HCT116 (cell line): ENCODE results near the gene OR10A4. TPM values are rescaled to one million over a fixed set of nuclear protein-coding genes. Genes with fewer than 3 reads are reported as not detected.

Experiments used
- ATAC-seq: fragments of 200-7000 bp; cut with Tn5 transposase; 2 replicates; pipeline ENCODE4 v1.9.1; 2020; ENCODE audit warnings: mild to moderate bottlenecking, moderate library complexity
- BruUV-seq: library from RNA; stranded (reverse); fragments of 400-500 nt; replicated peaks from 2 replicates; lab custom pipeline; 2021; lab: Mats Ljungman, UMichigan
- CTCF ChIA-PET: fragments of 300-600 bp; sonication (Branson Sonifier 250); formaldehyde crosslinking; loops from one replicate; lab custom pipeline; 2021; ENCODE audit warnings: antibody characterized with exemption; lab: Charles Lee
- POLR2A ChIA-PET: fragments of 300-600, 350-600 bp; sonication (Branson Sonifier 250); formaldehyde crosslinking; loops from one replicate; lab custom pipeline; 2021; ENCODE audit warnings: antibody characterized with exemption; lab: Charles Lee
- RAD21 ChIA-PET, 2 experiments: fragments of 300-600 bp; sonication (Branson Sonifier 250); formaldehyde crosslinking; loops; one replicate each; lab custom pipeline; 2023; ENCODE audit warnings: low total read pairs in 2 of 2; ENCODE audit not compliant: uncharacterized antibody in 2 of 2, unreplicated experiment in 2 of 2, low non-redundant PET in 1 of 2; lab: Charles Lee
- DNase-seq: peaks from one replicate; pipeline ENCODE4 v3.0.0-alpha.2; 2010; ENCODE audit warnings: low read depth, low spot score
- H2AFZ ChIP-seq: fragments of 200-600 bp; shearing (Covaris generic), sonication (generic); 2 replicates; pipeline ENCODE4 v1.6.1; 2017; ENCODE audit warnings: low read depth, mixed run types, mixed read lengths, antibody characterized with exemption, low read length; ENCODE audit not compliant: poor library complexity, severe bottlenecking
- H3K27ac ChIP-seq: 2 replicates; pipeline ENCODE4 v1.5.1; 2012; ENCODE audit warnings: low read depth, low read length
- H3K27me3 ChIP-seq: fragments of 200-600 bp; sonication (generic); 2 replicates; pipeline ENCODE4 v1.6.1; 2016; ENCODE audit warnings: mixed run types, low read length, mixed read lengths; ENCODE audit not compliant: insufficient read depth
- H3K36me3 ChIP-seq, 2 experiments: fragments of 200-500 bp in 1 of 2; fragments of 200-600 bp in 1 of 2; sonication (Bioruptor generic) in 1 of 2; sonication (generic) in 1 of 2; 2 replicates each; pipeline versions ENCODE4 v1.5.1 to v1.6.1; 2014 to 2016; ENCODE audit warnings: low read length in 2 of 2, inconsistent platforms in 1 of 2, mixed read lengths in 1 of 2, mixed run types in 1 of 2; ENCODE audit not compliant: insufficient read depth in 2 of 2, control insufficient read depth in 1 of 2
- H3K4me1 ChIP-seq, 2 experiments: fragments of 200-600 bp in 1 of 2; sonication (generic) in 1 of 2; 2 replicates each; pipeline versions ENCODE4 v1.5.1 to v1.6.1; 2012 to 2017; ENCODE audit warnings: low read length in 2 of 2, inconsistent platforms in 1 of 2, mild to moderate bottlenecking in 1 of 2, mixed read lengths in 1 of 2, mixed run types in 1 of 2, moderate library complexity in 1 of 2; ENCODE audit not compliant: insufficient read depth in 2 of 2, control insufficient read depth in 1 of 2
- H3K4me2 ChIP-seq: fragments of 200-600 bp; sonication (generic); 2 replicates; pipeline ENCODE4 v1.6.1; 2017; ENCODE audit warnings: mixed run types, low read length, mixed read lengths
- H3K4me3 ChIP-seq, 2 experiments: fragments of 200-600 bp in 1 of 2; sonication (generic) in 1 of 2; replicated peaks in 1 of 2; 2 replicates each; pipeline ENCODE4 v1.5.1; 2011 to 2016; ENCODE audit warnings: low read length in 2 of 2, control low read depth in 1 of 2, low read depth in 1 of 2, mild to moderate bottlenecking in 1 of 2, mixed read lengths in 1 of 2, mixed run types in 1 of 2
- H3K79me2 ChIP-seq: fragments of 200-600 bp; sonication (generic); 2 replicates; pipeline ENCODE4 v1.6.1; 2017; ENCODE audit warnings: mild to moderate bottlenecking, mixed run types, low read length, moderate library complexity, mixed read lengths; ENCODE audit not compliant: insufficient read depth
- H3K9ac ChIP-seq: fragments of 200-600 bp; sonication (generic); 2 replicates; pipeline ENCODE4 v1.6.1; 2016; ENCODE audit warnings: low read length, mixed read lengths
- H3K9me2 ChIP-seq: fragments of 200-600 bp; sonication (generic), shearing (Covaris generic); 2 replicates; pipeline ENCODE4 v1.6.1; 2017; ENCODE audit warnings: mixed run types, mild to moderate bottlenecking, moderate library complexity; ENCODE audit not compliant: insufficient read depth
- H3K9me3 ChIP-seq, 2 experiments: fragments of 200-500 bp in 1 of 2; fragments of 200-600 bp in 1 of 2; sonication (Bioruptor generic) in 1 of 2; sonication (generic) in 1 of 2; 2 replicates each; pipeline ENCODE4 v1.6.1; 2014 to 2017; ENCODE audit warnings: low read length in 2 of 2, mixed read lengths in 2 of 2, inconsistent platforms in 1 of 2, low read depth in 1 of 2, mild to moderate bottlenecking in 1 of 2, mixed run types in 1 of 2, moderate library complexity in 1 of 2; ENCODE audit not compliant: control insufficient read depth in 1 of 2, insufficient read depth in 1 of 2
- H4K20me1 ChIP-seq: fragments of 200-600 bp; sonication (generic), shearing (Covaris generic); 2 replicates; pipeline ENCODE4 v1.6.1; 2017; ENCODE audit warnings: mixed run types, mild to moderate bottlenecking, moderate library complexity; ENCODE audit not compliant: insufficient read depth
- ATF3 ChIP-seq: IDR thresholded peaks from 2 replicates; pipeline ENCODE4 v1.6.1; 2012
- CBX3 ChIP-seq: IDR thresholded peaks from 2 replicates; pipeline ENCODE4 v1.6.1; 2012; ENCODE audit warnings: low read depth
- CEBPB ChIP-seq: IDR thresholded peaks from 2 replicates; pipeline ENCODE4 v1.6.1; 2012; ENCODE audit warnings: low read depth
- CTCF ChIP-seq, 3 experiments: fragments of 200-600 bp in 1 of 3; sonication (generic) in 1 of 3; IDR thresholded peaks in 2 of 3; conservative IDR thresholded peaks in 1 of 3; 2 replicates each; pipeline ENCODE4 v1.5.1; 2012 to 2017; ENCODE audit warnings: low read depth in 2 of 3, low read length in 2 of 3, antibody characterized with exemption in 1 of 3, borderline replicate concordance in 1 of 3, control low read depth in 1 of 3, mild to moderate bottlenecking in 1 of 3, mixed read lengths in 1 of 3, mixed run types in 1 of 3, moderate library complexity in 1 of 3; ENCODE audit not compliant: insufficient read depth in 1 of 3
- ELF1 ChIP-seq: IDR thresholded peaks from 2 replicates; pipeline ENCODE4 v1.6.1; 2012; ENCODE audit warnings: low read depth, borderline replicate concordance
- EZH2 ChIP-seq: fragments of 200-600 bp; sonication (generic); IDR thresholded peaks from 2 replicates; pipeline ENCODE4 v1.6.1; 2017; ENCODE audit warnings: antibody characterized with exemption, mixed run types
- EZH2phosphoT487 ChIP-seq: fragments of 200-600 bp; IDR thresholded peaks from 2 replicates; pipeline ENCODE4 v1.6.1; 2018; ENCODE audit warnings: antibody characterized with exemption, borderline replicate concordance
- FOSL1 ChIP-seq: IDR thresholded peaks from 2 replicates; pipeline ENCODE4 v1.6.1; 2012; ENCODE audit warnings: low read depth
- JUND ChIP-seq: IDR thresholded peaks from 2 replicates; pipeline ENCODE4 v1.6.1; 2012
- MAX ChIP-seq: IDR thresholded peaks from 2 replicates; pipeline ENCODE4 v1.6.1; 2012
- POLR2A ChIP-seq: IDR thresholded peaks from 2 replicates; pipeline ENCODE4 v1.7.0; 2011; ENCODE audit warnings: borderline replicate concordance; ENCODE audit not compliant: insufficient read depth, insufficient read length; ENCODE audit errors: extremely low read depth
- POLR2AphosphoS5 ChIP-seq: IDR thresholded peaks from 2 replicates; pipeline ENCODE4 v1.6.1; 2011; ENCODE audit warnings: mild to moderate bottlenecking, low read depth, low read length, moderate library complexity
- RAD21 ChIP-seq: IDR thresholded peaks from 2 replicates; pipeline ENCODE4 v1.6.1; 2012; ENCODE audit warnings: low read depth, mild to moderate bottlenecking
- SIN3A ChIP-seq: IDR thresholded peaks from 2 replicates; pipeline ENCODE4 v1.6.1; 2012; ENCODE audit warnings: low read depth
- SP1 ChIP-seq: IDR thresholded peaks from 2 replicates; pipeline ENCODE4 v1.6.1; 2012; ENCODE audit warnings: low read depth
- SRF ChIP-seq: IDR thresholded peaks from 2 replicates; pipeline ENCODE4 v1.6.1; 2012; ENCODE audit warnings: low read depth
- YY1 ChIP-seq: IDR thresholded peaks from 2 replicates; pipeline ENCODE4 v1.6.1; 2011; ENCODE audit warnings: low read length, low read depth, moderate library complexity, mild to moderate bottlenecking; ENCODE audit not compliant: insufficient replicate concordance; ENCODE audit errors: extremely low read depth
- ZFX ChIP-seq: fragments of 450-650 bp; IDR thresholded peaks from 2 replicates; pipeline ENCODE4 v1.6.1; 2017
- ZNF274 ChIP-seq: fragments of 200-500 bp; sonication (Bioruptor generic); IDR thresholded peaks from 2 replicates; pipeline ENCODE4 v1.6.1; 2014; ENCODE audit warnings: mild to moderate bottlenecking, low read depth, low read length, inconsistent platforms
- intact Hi-C: fragments of 100-400 bp; cut with micrococcal nuclease; formaldehyde crosslinking; loops from 2 replicates; pipeline ENCODE4 v1.10.0; 2022
- total RNA-seq: library from RNA; stranded (reverse); gene quantifications from one replicate; pipeline ENCODE4 v1.2.1, GENCODE V29; 2021; ENCODE audit not compliant: unreplicated experiment

Gene OR10A4
- total RNA-seq, 1 experiment from 2014 or later = not detected

GRCh38 chr11:6871278-6871677, 5.1 kb upstream of the OR10A4 start:
- H3K36me3 ChIP-seq = no peaks in the 10 kb centered on the region
- no peaks in the 10 kb centered on the region for H3K4me1 ChIP-seq
- BruUV-seq = no TSS peak
- no peak overlapping the region for H3K4me2 ChIP-seq
- no peak for DNase-seq
- no peaks in the 10 kb centered on the region for H3K9me3 ChIP-seq
- H4K20me1 ChIP-seq = no peaks in the 10 kb centered on the region
- no peak overlapping the region for H3K9ac ChIP-seq
- no peak overlapping the region for H3K4me3 ChIP-seq
- no peaks in the 10 kb centered on the region for H3K9me2 ChIP-seq
- no peak for ATAC-seq
- ChIA-PET POLR2A (no interaction called here), RAD21 (no interaction called here), CTCF (no interaction called here)
- TF ChIP-seq JUND (no peak), SIN3A (no peak), CBX3 (no peak), POLR2A (no peak), EZH2 (no peak), ZNF274 (no peak), MAX (no peak), RAD21 (no peak), FOSL1 (no peak), CEBPB (no peak), SRF (no peak), EZH2phosphoT487 (no peak), ATF3 (no peak)
- H2AFZ ChIP-seq = no peak overlapping the region
- H3K79me2 ChIP-seq = no peaks in the 10 kb centered on the region
- H3K27me3 ChIP-seq = peaks cover 3% of the 10 kb centered on the region; the same call in 1 of the 2 replicates
- intact Hi-C loops = no loop called here
- no peak overlapping the region for H3K27ac ChIP-seq

- DNase-seq = no peak
- no TSS peak for BruUV-seq
- no peak for TF ChIP-seq MAX
- TF ChIP-seq CTCF (IDR thresholded peaks at IDR 0.05 in 2 of 3, conservative IDR thresholded peaks at IDR 0.05 in 1 of 3; ENCODE audit: borderline replicate concordance in 1 of 3, insufficient read depth in 1 of 3, low read depth in 2 of 3, low read length in 2 of 3) = no peak
- no peak for TF ChIP-seq FOSL1
- TF ChIP-seq EZH2 = no peak
- no peak for TF ChIP-seq POLR2A
- TF ChIP-seq YY1 = no peak
- no peak for TF ChIP-seq SP1
- no peak for TF ChIP-seq ZFX
- TF ChIP-seq POLR2AphosphoS5 = no peak
- no peak for TF ChIP-seq ELF1
- no peak for TF ChIP-seq JUND
These were observed 664 bp upstream of the OR10A4 start for GRCh38 chr11:6875761-6876160.

More at GRCh38 chr11:6875761-6876160, 664 bp upstream of the OR10A4 start:
- H3K4me3 ChIP-seq = no peak overlapping the region
- ChIA-PET CTCF (no interaction called here), RAD21 (no interaction called here), POLR2A (no interaction called here)
- no peaks in the 10 kb centered on the region for H4K20me1 ChIP-seq
- H2AFZ ChIP-seq = no peak overlapping the region
- H3K4me1 ChIP-seq = no peaks in the 10 kb centered on the region
- no peaks in the 10 kb centered on the region for H3K79me2 ChIP-seq
- no peak for ATAC-seq
- H3K9me2 ChIP-seq = no peaks in the 10 kb centered on the region
- H3K36me3 ChIP-seq = no peaks in the 10 kb centered on the region
- H3K9ac ChIP-seq = no peak overlapping the region
- H3K4me2 ChIP-seq = no peak overlapping the region
- H3K9me3 ChIP-seq = no peaks in the 10 kb centered on the region
- intact Hi-C loops = no loop called here
- H3K27me3 ChIP-seq = peaks cover 15% of the 10 kb centered on the region
- no peak overlapping the region for H3K27ac ChIP-seq
